ENCODE measurements around the gene FGF12. TPM values are rescaled to one million over a fixed set of nuclear protein-coding genes. Genes with fewer than 3 reads are reported as not detected.

Gene FGF12
- polyA plus RNA-seq, 1 of the 3 experiments (the other 2 are of a cell fraction): 0.30 TPM

GRCh38 chr3:192490720-192491119, 236.6 kb downstream of the FGF12 start:
- WGBS (ENCODE audit: low lambda C conversion rate): 0% methylated on average over 4 of the region's 4 CpGs

GRCh38 chr3:192489579-192489978, 237.8 kb downstream of the FGF12 start:
- no peaks in the 10 kb centered on the region for H3F3A ChIP-seq (replicated peaks; ENCODE audit: insufficient read depth)
- H3K9me3 ChIP-seq: no peaks in the 10 kb centered on the region
- H3K4me1 ChIP-seq (ENCODE audit: control insufficient read depth in 1 of 2, insufficient read depth in 2 of 2, low read depth in 1 of 2, low read length in 1 of 2): no peaks in the 10 kb centered on the region
- CTCF ChIA-PET: no interaction called here
- no peak for DNase-seq
- no peaks in the 10 kb centered on the region for H3K27me3 ChIP-seq (ENCODE audit: insufficient read depth)
- no peak overlapping the region for H3K4me2 ChIP-seq
- no peak overlapping the region for H2AFZ ChIP-seq (ENCODE audit: low read depth)
- H3K9ac ChIP-seq: no peak overlapping the region
- H4K20me1 ChIP-seq (ENCODE audit: insufficient read depth): no peaks in the 10 kb centered on the region
- H3K27ac ChIP-seq (ENCODE audit: low read depth in 2 of 2, low read length in 1 of 2): no peak overlapping the region
- H3K4me3 ChIP-seq (ENCODE audit: low read depth in 2 of 2, low read length in 1 of 2): no peak overlapping the region
- no peaks in the 10 kb centered on the region for H3K79me2 ChIP-seq (ENCODE audit: insufficient read depth)
- H3K36me3 ChIP-seq (replicated peaks in 1 of 2; ENCODE audit: control insufficient read depth in 1 of 2, insufficient read depth in 2 of 2, low read length in 1 of 2): no peaks in the 10 kb centered on the region
- POLR2A ChIA-PET: no interaction called here
- WGBS (ENCODE audit: low lambda C conversion rate): 2% methylated on average over 2 of the region's 2 CpGs
- no peaks in the 10 kb centered on the region for H3K9me2 ChIP-seq
- TF ChIP-seq FOSL2 (IDR thresholded peaks at IDR 0.05; ENCODE audit: borderline replicate concordance, low read depth) (no peak), POLR2AphosphoS5 (IDR thresholded peaks at IDR 0.05; ENCODE audit: low read depth, low read length) (no peak), RXRA (IDR thresholded peaks at IDR 0.05; ENCODE audit: borderline replicate concordance, low read depth) (no peak), EP300 (IDR thresholded peaks at IDR 0.05; ENCODE audit: borderline replicate concordance in 1 of 2, low read depth in 1 of 2, low read length in 1 of 2) (no peak), GATA2 (CRISPR knock-in tag; IDR thresholded peaks at IDR 0.05) (no peak), CTCF (IDR thresholded peaks at IDR 0.05) (no peak), ELF1 (IDR thresholded peaks at IDR 0.05) (no peak)

More at GRCh38 chr3:192490720-192491119, 236.6 kb downstream of the FGF12 start:
- Histone ChIP-seq H3K4me3 (ENCODE audit: low read depth in 2 of 2, low read length in 1 of 2) (no peak overlapping the region), H2AFZ (ENCODE audit: low read depth) (no peak overlapping the region), H3K9me3 (no peaks in the 10 kb centered on the region), H3K9me2 (no peaks in the 10 kb centered on the region), H4K20me1 (ENCODE audit: insufficient read depth) (no peaks in the 10 kb centered on the region), H3K27me3 (ENCODE audit: insufficient read depth) (no peaks in the 10 kb centered on the region), H3K4me2 (no peak overlapping the region), H3K27ac (ENCODE audit: low read depth in 2 of 2, low read length in 1 of 2) (no peak overlapping the region), H3F3A (replicated peaks; ENCODE audit: insufficient read depth) (no peaks in the 10 kb centered on the region), H3K36me3 (replicated peaks in 1 of 2; ENCODE audit: control insufficient read depth in 1 of 2, insufficient read depth in 2 of 2, low read length in 1 of 2) (no peaks in the 10 kb centered on the region), H3K4me1 (ENCODE audit: control insufficient read depth in 1 of 2, insufficient read depth in 2 of 2, low read depth in 1 of 2, low read length in 1 of 2) (no peaks in the 10 kb centered on the region), H3K79me2 (ENCODE audit: insufficient read depth) (no peaks in the 10 kb centered on the region), H3K9ac (no peak overlapping the region)
- DNase-seq: no peak
- CTCF ChIA-PET: interaction anchor here (0.9 kb wide), 1 partner anchor 46 kb away, joined by 4 read pairs; no protein-coding TSS in a partner anchor
- POLR2A ChIA-PET: no interaction called here
- TF ChIP-seq EP300 (IDR thresholded peaks at IDR 0.05; ENCODE audit: borderline replicate concordance in 1 of 2, low read depth in 1 of 2, low read length in 1 of 2) (no peak), USF2 (IDR thresholded peaks at IDR 0.05; ENCODE audit: borderline replicate concordance, low read depth, low read length) (no peak), REST (IDR thresholded peaks at IDR 0.05; ENCODE audit: low read depth, low read length) (no peak), NFIC (IDR thresholded peaks at IDR 0.05; ENCODE audit: borderline replicate concordance) (no peak), MAX (IDR thresholded peaks at IDR 0.05; ENCODE audit: low read depth) (no peak)
